Activated CD8-positive, alpha-beta memory T cell treated with anti-CD3 and anti-CD28 coated beads for 48 hours (primary cell): ENCODE results near the gene AP2A2.

Source experiments
- DNase-seq, 3 experiments: peaks; one replicate each; pipeline ENCODE4 v3.0.0-alpha.2; 2020; ENCODE audit warnings: low read depth in 2 of 3, low spot score in 2 of 3

The AP2A2 gene

GRCh38 chr11:995044-995751 is 69.5 kb downstream of the AP2A2 start:
- no peak for DNase-seq

GRCh38 chr11:995752-996420 is 70.2 kb downstream of the AP2A2 start:
- no peak for DNase-seq

GRCh38 chr11:996681-997080 is 71.0 kb downstream of the AP2A2 start:
- DNase-seq = no peak

- no peak for DNase-seq
Observed at GRCh38 chr11:997907-998306, 72.2 kb downstream of the AP2A2 start.

- DNase-seq = no peak
Observed at GRCh38 chr11:999009-999408, 73.3 kb downstream of the AP2A2 start.

- DNase-seq = no peak
Observed at GRCh38 chr11:1000357-1001278, 74.9 kb downstream of the AP2A2 start.

- DNase-seq = no peak
Observed at GRCh38 chr11:1001617-1002405, 76.1 kb downstream of the AP2A2 start.

- no peak for DNase-seq
Observed at GRCh38 chr11:1002406-1002984, 76.8 kb downstream of the AP2A2 start.

GRCh38 chr11:1003159-1003558 is 77.5 kb downstream of the AP2A2 start:
- DNase-seq = no peak

GRCh38 chr11:1005928-1006327 is 80.3 kb downstream of the AP2A2 start:
- DNase-seq = no peak

GRCh38 chr11:1006762-1007161 is 81.1 kb downstream of the AP2A2 start:
- no peak for DNase-seq

GRCh38 chr11:1007279-1007678 is 81.6 kb downstream of the AP2A2 start:
- DNase-seq = no peak

- no peak for DNase-seq
Observed at GRCh38 chr11:1008001-1008802, 82.5 kb downstream of the AP2A2 start.

- DNase-seq = no peak
Observed at GRCh38 chr11:1008803-1009145, 83.1 kb downstream of the AP2A2 start.

- DNase-seq = no peak
Observed at GRCh38 chr11:1009371-1009770, 83.7 kb downstream of the AP2A2 start.

GRCh38 chr11:1009991-1010390 is 84.3 kb downstream of the AP2A2 start:
- no peak for DNase-seq

- no peak for DNase-seq
Observed at GRCh38 chr11:1010551-1011319, 85.1 kb downstream of the AP2A2 start.

GRCh38 chr11:1011320-1011698 is 85.6 kb downstream of the AP2A2 start:
- no peak for DNase-seq

GRCh38 chr11:1012291-1012690 is 86.6 kb downstream of the AP2A2 start:
- no peak for DNase-seq
